Activated B cell treated with CpG ODN at 0.5 μM for 24 hours (primary cell): ENCODE measurements around the gene ARL10. TPM values are rescaled to one million over a fixed set of nuclear protein-coding genes. Genes with fewer than 3 reads are reported as not detected.

Source experiments
- ATAC-seq: fragments of 200-7000 bp; cut with Tn5 transposase; one replicate; pipeline ENCODE4 v1.10.0; 2021; ENCODE audit warnings: low read depth, mild to moderate bottlenecking, moderate library complexity
- CTCF ChIA-PET: fragments of 350-600 bp; sonication (Branson Sonifier 250); formaldehyde crosslinking; loops from one replicate; lab custom pipeline; 2021; ENCODE audit warnings: antibody characterized with exemption; lab: Charles Lee
- POLR2A ChIA-PET: fragments of 350-600 bp; sonication (Branson Sonifier 250); formaldehyde crosslinking; loops from one replicate; lab custom pipeline; 2021; ENCODE audit warnings: antibody characterized with exemption; lab: Charles Lee
- DNase-seq: peaks from one replicate; pipeline ENCODE4 v3.0.0; 2022
- H3K27ac Mint-ChIP-seq: one replicate; pipeline ENCODE4 v1.8.0; 2020; ENCODE audit warnings: mixed read lengths
- H3K27me3 Mint-ChIP-seq: one replicate; pipeline ENCODE4 v1.8.0; 2021; ENCODE audit warnings: mixed read lengths
- H3K36me3 Mint-ChIP-seq: one replicate; pipeline ENCODE4 v1.8.0; 2021; ENCODE audit warnings: low read depth, mixed read lengths
- H3K4me1 Mint-ChIP-seq: one replicate; pipeline ENCODE4 v1.8.0; 2021; ENCODE audit warnings: mixed read lengths
- H3K4me3 Mint-ChIP-seq: one replicate; pipeline ENCODE4 v1.8.0; 2020; ENCODE audit warnings: mild to moderate bottlenecking, mixed read lengths
- H3K9me3 Mint-ChIP-seq: one replicate; pipeline ENCODE4 v1.8.0; 2020; ENCODE audit warnings: mixed read lengths
- CTCF ChIP-seq: fragments of 200-600 bp; IDR thresholded peaks from one replicate; pipeline ENCODE4 v1.8.0; 2022; ENCODE audit warnings: antibody characterized with exemption, mild to moderate bottlenecking
- intact Hi-C: fragments of 100-400 bp; cut with micrococcal nuclease; formaldehyde crosslinking; loops from one replicate; pipeline ENCODE4 v1.15.1; 2024
- total RNA-seq: library from RNA; stranded (reverse); gene quantifications from 2 replicates; pipeline ENCODE4 v1.2.3, GENCODE V29; 2022

ARL10 gene
- total RNA-seq, 1 donor from 2014 or later: 14.3 TPM

GRCh38 chr5:176415240-176415951 is 50.1 kb downstream of the ARL10 start:
- DNase-seq (no peak), ATAC-seq (no peak)
- POLR2A ChIA-PET: interaction anchor here (0.6 to 2.5 kb wide), 7 partner anchors 10 to 794 kb away, joined by 3 to 22 read pairs (median 3); partner anchors contain the start of genes FAF2 and RNF44
- H3K36me3 Mint-ChIP-seq: peaks cover 2% of the 10 kb centered on the region
- intact Hi-C loops: no loop called here
- no peak for TF ChIP-seq CTCF
- H3K9me3 Mint-ChIP-seq: no peaks in the 10 kb centered on the region
- H3K27ac Mint-ChIP-seq: peak overlapping the region; percentile 56
- peaks cover 3% of the 10 kb centered on the region for H3K27me3 Mint-ChIP-seq
- H3K4me3 Mint-ChIP-seq: peak overlapping the region; percentile 80
- H3K4me1 Mint-ChIP-seq: peaks cover 26% of the 10 kb centered on the region
- CTCF ChIA-PET: interaction anchor here (0.6 to 3.0 kb wide), 4 partner anchors 32 to 163 kb away, joined by 3 to 18 read pairs (median 9); no protein-coding TSS in a partner anchor

- Mint-ChIP-seq H3K27ac (peak within 1 kb of the TSS; percentile 56), H3K9me3 (no peaks in the 10 kb centered on the region), H3K4me3 (peak within 1 kb of the TSS; percentile 80), H3K36me3 (peaks cover 2% of the 10 kb centered on the region), H3K27me3 (peaks cover 8% of the 10 kb centered on the region), H3K4me1 (peaks cover 26% of the 10 kb centered on the region)
- ChIA-PET POLR2A (interaction anchor here (0.5 to 2.5 kb wide), 8 partner anchors 11 to 693 kb away, joined by 3 to 22 read pairs (median 3); partner anchors contain the start of genes FAF2 and RNF44), CTCF (interaction anchor here (0.7 to 3.0 kb wide), 17 partner anchors 10 to 247 kb away, joined by 3 to 18 read pairs (median 4); partner anchors contain the start of gene RNF44)
- peak; percentile 80 for DNase-seq
- TF ChIP-seq CTCF: no peak
- intact Hi-C loops: loop anchor here (1.0 to 2.0 kb wide), 8 partner anchors 27 to 242 kb away; partner anchors contain the start of genes FAF2 and KIAA1191
- peak; percentile 97 for ATAC-seq
Measured at GRCh38 chr5:176415952-176416924, 51.0 kb downstream of the ARL10 start, which contains the start of gene CLTB. TSS of gene CLTB (minus strand) at chr5:176416539. CDS start at chr5:176416363, 176 bp downstream.

GRCh38 chr5:176416965-176417364 is 51.7 kb downstream of the ARL10 start:
- CTCF ChIA-PET: interaction anchor here (0.7 to 3.0 kb wide), 17 partner anchors 10 to 246 kb away, joined by 3 to 18 read pairs (median 4); partner anchors contain the start of genes RNF44 and TSPAN17
- H3K27ac Mint-ChIP-seq: no peak overlapping the region
- intact Hi-C loops: loop anchor here (1.0 to 2.0 kb wide), 8 partner anchors 28 to 241 kb away; partner anchors contain the start of genes FAF2 and KIAA1191
- ATAC-seq (no peak), DNase-seq (no peak)
- H3K4me3 Mint-ChIP-seq: peak overlapping the region; percentile 77
- peaks cover 22% of the 10 kb centered on the region for H3K4me1 Mint-ChIP-seq
- H3K9me3 Mint-ChIP-seq: no peaks in the 10 kb centered on the region
- POLR2A ChIA-PET: interaction anchor here (0.5 to 2.5 kb wide), 5 partner anchors 31 to 694 kb away, joined by 3 to 22 read pairs (median 8); partner anchors contain the start of genes FAF2 and RNF44
- peaks cover 2% of the 10 kb centered on the region for H3K36me3 Mint-ChIP-seq
- peaks cover 10% of the 10 kb centered on the region for H3K27me3 Mint-ChIP-seq
- TF ChIP-seq CTCF: no peak

GRCh38 chr5:176418251-176418650 is 53.0 kb downstream of the ARL10 start:
- peaks cover 22% of the 10 kb centered on the region for H3K4me1 Mint-ChIP-seq
- no peaks in the 10 kb centered on the region for H3K36me3 Mint-ChIP-seq
- CTCF ChIA-PET: interaction anchor here (0.9 to 1.4 kb wide), 5 partner anchors 12 to 242 kb away, joined by 3 to 4 read pairs (median 3); partner anchors contain the start of gene TSPAN17
- H3K27me3 Mint-ChIP-seq: peaks cover 10% of the 10 kb centered on the region
- DNase-seq: no peak
- no peak overlapping the region for H3K27ac Mint-ChIP-seq
- POLR2A ChIA-PET: interaction anchor here (1.3 kb wide), 1 partner anchor 30 kb away, joined by 5 read pairs; the partner anchor contains the start of gene FAF2
- H3K9me3 Mint-ChIP-seq: no peaks in the 10 kb centered on the region
- intact Hi-C loops: no loop called here
- H3K4me3 Mint-ChIP-seq: no peak overlapping the region
- no peak for TF ChIP-seq CTCF
- ATAC-seq: no peak
